GOT3 (cell line): ENCODE data around the gene TRAPPC1.

Experiments
- DNase-seq: peaks from one replicate; lab custom pipeline; 2025; ENCODE audit warnings: mixed read lengths; lab: John Stamatoyannopoulos, UW

The TRAPPC1 gene

DNA sequence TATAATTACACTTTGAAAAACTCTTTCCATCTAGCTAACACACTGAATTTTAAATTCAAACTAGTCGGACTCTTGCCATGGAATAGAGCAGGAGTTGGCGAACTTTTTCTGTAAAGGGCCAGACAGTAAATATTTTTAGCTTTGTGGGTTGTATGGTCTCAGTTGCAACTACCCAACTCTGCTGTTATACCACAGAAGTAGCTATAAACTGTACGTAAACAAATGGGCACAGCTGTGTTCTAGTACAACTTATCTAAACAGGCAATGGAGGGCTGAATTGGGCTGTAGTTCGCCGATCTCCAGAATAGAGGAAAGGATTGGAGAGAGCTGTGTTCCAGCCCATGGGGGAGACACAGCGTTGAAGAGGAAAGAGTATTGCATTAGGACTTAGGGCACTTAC is 9.0 kb upstream of the TRAPPC1 start:
- DNase-seq, result no peak

DNA sequence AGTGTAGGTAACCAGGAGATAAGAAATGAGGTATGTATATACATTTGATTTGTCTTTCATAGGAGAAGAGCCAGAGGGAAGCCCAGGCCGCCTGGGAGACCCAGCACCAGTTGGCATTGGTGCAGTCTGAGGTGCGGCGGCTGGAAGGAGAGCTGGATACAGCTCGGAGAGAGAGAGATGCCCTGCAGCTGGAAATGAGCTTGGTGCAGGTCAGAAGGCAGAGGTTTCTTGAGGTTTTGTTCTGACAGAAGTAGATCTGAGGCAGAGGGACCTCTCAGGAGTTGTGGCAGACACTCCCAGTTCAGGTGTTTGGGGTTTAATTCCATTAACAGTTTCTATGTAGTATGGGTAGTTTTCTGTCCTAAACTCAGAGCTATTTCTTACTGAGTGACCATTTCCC is 8.3 kb upstream of the TRAPPC1 start:
- no peak for DNase-seq

DNA sequence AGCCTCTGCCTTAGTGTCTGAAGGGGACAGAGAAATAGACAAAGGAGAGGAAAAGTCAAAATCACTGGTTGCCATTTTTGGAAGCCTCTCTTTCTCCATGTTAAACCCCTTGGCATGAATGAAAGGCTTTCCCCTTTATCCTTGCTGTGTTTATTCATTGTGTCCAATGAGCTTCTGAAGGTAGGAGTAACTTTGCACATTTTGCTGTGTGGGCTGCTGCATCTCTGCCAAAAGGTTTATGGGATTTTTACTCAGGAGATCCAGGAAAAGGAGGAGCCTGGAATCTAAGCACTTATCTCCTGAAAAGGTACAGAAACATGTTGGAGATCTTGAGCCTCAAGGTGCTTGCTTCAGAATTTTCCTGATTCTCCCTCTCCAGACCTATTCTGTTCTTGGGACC is 4.1 kb upstream of the TRAPPC1 start:
- no peak for DNase-seq

DNA sequence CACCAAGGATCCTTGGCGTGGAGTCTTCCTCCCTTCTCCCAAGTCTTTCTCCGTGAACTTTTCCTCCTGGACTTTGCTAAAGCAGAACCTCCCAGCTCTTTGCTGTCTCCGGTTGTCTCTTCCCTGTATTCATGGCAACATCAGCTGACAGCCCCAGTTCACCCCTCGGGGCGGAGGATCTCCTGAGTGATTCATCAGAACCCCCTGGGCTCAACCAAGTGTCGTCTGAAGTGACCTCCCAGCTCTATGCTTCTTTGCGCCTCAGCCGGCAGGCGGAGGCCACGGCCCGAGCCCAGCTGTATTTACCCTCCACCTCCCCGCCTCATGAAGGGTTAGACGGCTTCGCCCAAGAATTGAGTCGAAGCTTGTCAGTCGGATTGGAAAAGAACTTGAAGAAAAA is 1.2 kb upstream of the TRAPPC1 start:
- peak; percentile 16 for DNase-seq

DNA sequence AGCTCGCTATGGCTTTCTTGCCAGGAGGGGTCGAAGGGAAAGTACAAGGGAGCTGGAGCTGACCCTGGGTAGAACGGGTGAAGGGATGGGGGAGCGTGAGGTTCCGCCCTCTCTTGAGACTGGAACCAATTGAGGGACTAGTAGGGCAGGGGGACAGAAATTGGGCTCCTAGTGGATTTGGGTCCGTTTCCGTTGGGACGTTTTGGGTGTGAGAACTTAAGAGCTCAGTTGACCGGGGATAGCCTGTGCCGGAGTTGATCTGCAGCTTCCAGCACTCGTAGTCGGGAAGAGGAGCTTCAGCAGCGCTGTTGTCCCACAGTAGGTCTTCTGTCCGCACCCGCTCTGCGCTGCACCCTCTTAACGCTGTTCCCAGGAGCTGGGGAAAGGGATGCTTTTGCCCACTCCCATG is 741 bp upstream of the TRAPPC1 start:
- no peak for DNase-seq

DNA sequence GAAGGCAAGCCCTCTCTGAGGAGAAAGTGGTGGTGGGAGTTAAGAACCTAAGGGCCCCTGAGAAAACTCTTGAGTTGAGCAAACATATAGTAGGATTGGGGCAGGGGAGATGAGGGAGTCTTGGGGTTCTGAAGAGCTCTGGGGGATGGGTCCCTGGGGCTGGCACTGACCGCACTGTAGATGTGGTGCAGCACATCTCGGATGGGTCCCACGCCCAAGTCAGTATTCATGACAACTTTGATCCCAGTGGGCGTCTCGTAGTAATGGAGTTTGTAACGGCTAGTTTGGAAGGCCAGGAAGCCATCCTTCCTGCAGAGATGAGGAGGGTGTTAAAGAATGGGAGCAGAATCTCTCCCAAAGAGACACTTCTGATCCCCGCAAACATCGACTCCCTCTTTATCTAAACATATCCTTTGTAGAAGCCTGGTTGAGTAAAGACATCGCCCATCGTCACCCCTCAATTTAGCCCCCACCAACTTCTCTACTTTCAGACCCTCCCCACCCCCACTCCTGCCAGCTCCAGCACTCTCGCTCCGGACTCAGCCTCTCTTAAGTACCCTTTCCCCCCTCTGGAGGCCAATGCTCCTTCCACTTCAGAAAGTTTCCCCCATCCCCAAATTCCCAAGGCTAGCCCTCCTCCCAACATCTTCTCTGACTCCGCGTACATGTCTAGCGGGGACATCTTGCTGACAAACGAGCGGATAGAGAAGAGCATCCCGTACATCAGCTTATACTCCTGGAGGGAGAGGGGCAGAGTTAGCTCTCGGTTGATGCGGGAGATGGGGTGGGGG is 710 bp downstream of the TRAPPC1 start:
- no peak for DNase-seq

- DNase-seq, result no peak
These were observed 2.4 kb downstream of the TRAPPC1 start, which contains the start of gene KCNAB3 for GRCh38 chr17:7929158-7930023. Gene KCNAB3 (minus strand): TSS chr17:7929856. CDS start chr17:7929435, 421 bp downstream.

- DNase-seq, result no peak
These were observed 4.2 kb downstream of the TRAPPC1 start for GRCh38 chr17:7927596-7927995.

- DNase-seq, result peak; percentile 23
These were observed 8.7 kb downstream of the TRAPPC1 start for GRCh38 chr17:7922845-7923628.

- DNase-seq, result no peak
These were observed 9.4 kb downstream of the TRAPPC1 start for GRCh38 chr17:7922269-7922844.

GRCh38 chr17:7916808-7917207 is 14.9 kb downstream of the TRAPPC1 start:
- no peak for DNase-seq

- DNase-seq, result no peak
These were observed 15.4 kb downstream of the TRAPPC1 start for GRCh38 chr17:7916385-7916682.

DNA sequence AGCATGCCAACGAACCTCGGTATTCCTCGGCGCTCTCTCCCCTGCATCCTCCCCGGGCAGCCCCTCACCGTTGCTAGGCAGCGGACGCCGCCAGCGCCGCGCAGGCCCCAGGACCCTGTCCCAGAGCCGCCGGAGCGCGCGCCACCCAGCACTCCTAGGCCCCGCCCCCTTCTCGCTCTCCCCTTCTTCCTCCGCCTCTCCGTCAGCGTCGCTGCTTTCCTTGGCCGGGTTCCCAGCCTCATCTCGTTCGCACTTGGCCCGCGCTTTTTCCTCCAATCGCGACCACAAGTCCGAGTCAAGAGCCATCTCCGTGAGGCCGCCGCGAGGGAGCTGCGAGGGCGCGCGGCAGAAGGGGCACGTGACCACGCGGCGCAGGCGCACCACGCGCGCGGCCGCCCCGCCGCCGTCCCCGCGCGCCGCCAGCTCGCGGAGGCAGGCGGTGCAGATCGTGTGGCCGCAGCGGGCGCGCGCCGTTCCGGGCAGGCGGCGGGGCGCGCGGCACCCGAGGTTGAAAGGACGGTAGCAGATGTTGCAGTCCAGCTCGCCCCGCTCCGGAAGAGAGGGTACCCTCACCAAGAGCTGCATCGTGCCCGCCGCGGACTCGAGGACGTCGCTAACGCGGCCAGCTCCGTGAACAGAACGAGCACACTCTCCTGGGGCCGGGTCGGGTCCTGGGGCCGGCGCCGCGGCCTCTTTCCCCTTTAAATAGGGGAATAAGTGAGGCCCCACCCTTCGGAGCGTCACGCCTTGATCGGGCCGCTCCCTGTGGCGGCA is 15.9 kb downstream of the TRAPPC1 start, which contains the start of gene RNF227:
RNF227 (minus strand) TSS at position 679 of the 774 bp plus-strand sequence; CDS start at position 585, 94 bp downstream.
- peak; percentile 50 for DNase-seq

GRCh38 chr17:7915179-7915610 is 16.6 kb downstream of the TRAPPC1 start:
- no peak for DNase-seq

DNA sequence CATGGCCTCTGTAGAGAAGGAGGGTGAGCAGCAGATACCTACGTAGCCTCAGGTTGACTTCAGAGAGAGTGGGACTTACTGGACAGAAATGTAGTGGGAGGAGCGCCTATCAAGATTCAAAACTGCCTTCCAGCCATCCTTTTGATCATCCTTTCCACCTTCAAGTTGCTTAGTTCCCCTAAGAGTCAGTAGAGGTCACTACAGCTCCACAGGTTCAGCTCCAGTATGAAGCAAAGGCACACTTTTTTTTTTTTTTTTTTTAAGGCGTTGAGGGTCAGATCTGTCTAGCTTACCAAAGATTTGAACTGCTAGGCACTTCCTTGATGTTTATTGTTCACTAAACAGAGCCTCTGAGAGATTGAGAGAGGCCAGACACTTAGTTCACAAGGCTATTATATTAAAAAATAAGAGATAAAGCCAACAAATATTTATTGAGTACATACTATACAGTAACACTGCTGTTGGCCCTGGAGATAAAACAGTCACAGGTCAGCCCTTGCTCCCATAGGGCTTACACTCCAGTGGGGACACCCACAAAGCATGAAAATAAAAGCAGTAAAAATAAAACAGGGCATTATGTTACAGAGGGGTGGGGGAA is 18.7 kb downstream of the TRAPPC1 start:
- DNase-seq, result no peak

DNA sequence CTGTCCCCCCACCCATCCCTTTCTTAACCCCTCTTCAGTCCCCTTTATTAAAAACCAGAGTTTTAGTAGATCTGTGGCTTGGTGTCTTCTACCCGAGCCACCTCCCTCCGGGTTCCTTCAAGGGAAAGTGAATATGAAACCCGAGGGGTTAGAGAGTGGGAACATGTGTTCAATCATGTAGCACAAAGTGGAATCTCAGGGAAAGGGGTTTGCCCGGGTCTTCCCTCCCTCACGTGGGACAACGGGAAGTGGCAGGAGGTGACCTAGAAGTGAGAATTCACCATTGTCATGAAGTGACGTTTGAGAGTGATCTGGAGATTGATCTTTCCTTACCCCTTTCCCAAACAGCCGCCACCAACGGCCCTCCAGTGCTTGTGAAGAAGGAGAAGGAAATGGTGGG is 20.6 kb downstream of the TRAPPC1 start:
- DNase-seq, result no peak

DNA sequence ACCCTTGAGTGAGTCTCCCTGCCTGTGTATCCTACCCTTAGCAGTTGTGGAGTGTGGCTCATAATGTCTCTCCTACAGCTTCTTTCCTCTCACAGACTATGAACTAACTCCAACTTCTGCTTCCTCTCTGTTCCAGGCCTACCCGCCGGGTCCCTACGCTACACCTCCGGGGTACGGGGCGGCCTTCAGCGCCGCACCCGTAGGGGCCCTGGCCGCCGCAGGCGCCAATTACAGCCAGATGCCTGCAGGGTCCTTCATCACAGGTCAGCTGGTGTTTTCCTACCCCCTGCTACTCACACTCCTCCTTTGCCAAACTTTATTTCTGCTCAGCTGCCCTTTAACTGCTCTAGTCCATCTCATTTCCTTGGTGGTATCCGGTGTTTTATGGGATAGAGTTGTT is 21.0 kb downstream of the TRAPPC1 start:
- no peak for DNase-seq

GRCh38 chr17:7910281-7910680 is 21.5 kb downstream of the TRAPPC1 start:
- DNase-seq, result no peak

DNA sequence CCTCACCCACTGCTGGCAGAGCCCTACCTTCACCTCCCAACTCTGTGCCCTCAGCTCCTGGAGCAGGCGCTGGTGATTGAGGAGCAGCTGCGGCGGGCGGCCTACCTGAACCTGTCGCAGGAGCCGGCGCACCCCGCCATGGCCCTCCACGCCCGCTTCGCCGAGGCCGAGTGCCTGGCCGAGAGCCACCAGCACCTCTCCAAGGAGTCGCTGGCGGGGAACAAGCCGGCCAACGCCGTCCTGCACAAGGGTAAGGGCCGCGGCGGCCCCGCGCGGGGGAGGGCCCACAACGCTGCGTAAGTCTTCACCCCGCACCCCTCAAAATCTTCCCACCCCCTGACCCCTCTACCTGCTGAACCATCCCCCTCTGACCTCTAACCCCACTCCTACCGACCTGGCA is 22.7 kb downstream of the TRAPPC1 start:
- DNase-seq, result no peak
